ENCODE measurements around the gene NXPE4.

The NXPE4 gene

DNA sequence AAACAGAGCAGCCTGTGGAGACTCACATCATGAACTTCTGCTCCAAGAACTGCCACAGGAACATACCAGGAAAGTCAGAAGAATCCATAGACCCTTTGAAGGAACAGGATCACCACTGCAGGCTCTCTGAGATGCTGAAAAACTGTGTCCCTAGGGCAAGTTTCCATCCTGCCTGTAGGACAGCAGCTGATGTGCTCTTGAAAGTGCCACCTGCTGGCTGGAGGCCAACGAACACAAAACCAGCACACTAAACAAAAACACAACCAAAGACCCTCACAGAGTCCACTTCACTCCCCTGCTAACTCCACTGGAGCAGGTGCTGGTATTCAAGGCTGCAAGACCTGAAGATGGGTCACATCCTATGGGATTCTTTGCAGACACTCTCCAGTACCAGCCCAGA is 23.9 kb downstream of the NXPE4 start:
- H3K9ac ChIP-seq (ENCODE audit: low read length): no peak overlapping the region
- no peaks in the 10 kb centered on the region for H3K9me3 ChIP-seq (ENCODE audit: control insufficient read depth, low read length)
- no peaks in the 10 kb centered on the region for H3K4me1 ChIP-seq (ENCODE audit: control insufficient read depth, insufficient read depth, low read length)
- H3K27me3 ChIP-seq (ENCODE audit: control insufficient read depth, insufficient read depth, low read length): no peaks in the 10 kb centered on the region
- H3K36me3 ChIP-seq (ENCODE audit: control insufficient read depth, insufficient read depth, low read length): no peaks in the 10 kb centered on the region
- H3K4me3 ChIP-seq (ENCODE audit: low read length): no peak overlapping the region

- H3K4me3 ChIP-seq (ENCODE audit: low read length): no peak overlapping the region
- H3K36me3 ChIP-seq (ENCODE audit: control insufficient read depth, insufficient read depth, low read length): no peaks in the 10 kb centered on the region
- H3K9me3 ChIP-seq (ENCODE audit: control insufficient read depth, low read length): no peaks in the 10 kb centered on the region
- no peak overlapping the region for H3K9ac ChIP-seq (ENCODE audit: low read length)
- H3K4me1 ChIP-seq (ENCODE audit: control insufficient read depth, insufficient read depth, low read length): no peaks in the 10 kb centered on the region
- no peaks in the 10 kb centered on the region for H3K27me3 ChIP-seq (ENCODE audit: control insufficient read depth, insufficient read depth, low read length)
These were observed 25.8 kb downstream of the NXPE4 start for GRCh38 chr11:114569801-114570200.

- Histone ChIP-seq H3K4me3 (ENCODE audit: low read length) (no peak overlapping the region), H3K9ac (ENCODE audit: low read length) (no peak overlapping the region), H3K36me3 (ENCODE audit: control insufficient read depth, insufficient read depth, low read length) (no peaks in the 10 kb centered on the region), H3K4me1 (ENCODE audit: control insufficient read depth, insufficient read depth, low read length) (no peaks in the 10 kb centered on the region), H3K27me3 (ENCODE audit: control insufficient read depth, insufficient read depth, low read length) (no peaks in the 10 kb centered on the region), H3K9me3 (ENCODE audit: control insufficient read depth, low read length) (no peaks in the 10 kb centered on the region)
These were observed 29.3 kb downstream of the NXPE4 start for GRCh38 chr11:114566276-114566675.

DNA sequence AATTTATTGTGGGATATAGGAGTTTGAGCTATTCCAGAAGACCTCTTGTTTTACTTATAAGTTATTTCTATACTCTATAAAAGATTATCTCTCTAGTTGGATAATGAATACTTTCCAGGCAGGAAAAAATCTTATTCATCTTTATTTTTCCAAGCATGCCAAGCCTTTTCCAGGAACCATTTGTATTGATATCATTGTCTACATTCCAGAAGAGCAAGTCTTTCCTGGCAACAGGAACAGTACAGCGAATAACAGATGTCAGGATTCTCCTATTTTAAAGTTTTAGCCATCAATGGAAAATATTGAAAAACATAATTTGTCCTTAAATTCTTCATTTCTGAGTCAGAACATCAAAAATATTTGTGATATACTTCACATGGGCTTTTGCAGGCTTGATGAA is 30.8 kb downstream of the NXPE4 start:
- Histone ChIP-seq H3K4me1 (ENCODE audit: control insufficient read depth, insufficient read depth, low read length) (no peaks in the 10 kb centered on the region), H3K27me3 (ENCODE audit: control insufficient read depth, insufficient read depth, low read length) (no peaks in the 10 kb centered on the region), H3K4me3 (ENCODE audit: low read length) (no peak overlapping the region), H3K9ac (ENCODE audit: low read length) (no peak overlapping the region), H3K36me3 (ENCODE audit: control insufficient read depth, insufficient read depth, low read length) (no peaks in the 10 kb centered on the region), H3K9me3 (ENCODE audit: control insufficient read depth, low read length) (no peaks in the 10 kb centered on the region)

- Histone ChIP-seq H3K4me1 (ENCODE audit: control insufficient read depth, insufficient read depth, low read length) (no peaks in the 10 kb centered on the region), H3K9ac (ENCODE audit: low read length) (no peak overlapping the region), H3K36me3 (ENCODE audit: control insufficient read depth, insufficient read depth, low read length) (no peaks in the 10 kb centered on the region), H3K9me3 (ENCODE audit: control insufficient read depth, low read length) (no peaks in the 10 kb centered on the region), H3K4me3 (ENCODE audit: low read length) (no peak overlapping the region), H3K27me3 (ENCODE audit: control insufficient read depth, insufficient read depth, low read length) (no peaks in the 10 kb centered on the region)
These were observed 32.5 kb downstream of the NXPE4 start for GRCh38 chr11:114563077-114563476.

- no peaks in the 10 kb centered on the region for H3K36me3 ChIP-seq (ENCODE audit: control insufficient read depth, insufficient read depth, low read length)
- no peak overlapping the region for H3K4me3 ChIP-seq (ENCODE audit: low read length)
- no peaks in the 10 kb centered on the region for H3K4me1 ChIP-seq (ENCODE audit: control insufficient read depth, insufficient read depth, low read length)
- H3K27me3 ChIP-seq (ENCODE audit: control insufficient read depth, insufficient read depth, low read length): no peaks in the 10 kb centered on the region
- H3K9ac ChIP-seq (ENCODE audit: low read length): no peak overlapping the region
- H3K9me3 ChIP-seq (ENCODE audit: control insufficient read depth, low read length): no peaks in the 10 kb centered on the region
These were observed 33.2 kb downstream of the NXPE4 start for GRCh38 chr11:114562166-114562916.

GRCh38 chr11:114559425-114560310 is 35.9 kb downstream of the NXPE4 start, which contains the start of gene NXPE1:
TSS of gene NXPE1 (minus strand) at chr11:114559881. CDS start at chr11:114551201, 8,680 bp downstream.
- no peaks in the 10 kb centered on the region for H3K9me3 ChIP-seq (ENCODE audit: control insufficient read depth, low read length)
- no peaks in the 10 kb centered on the region for H3K4me1 ChIP-seq (ENCODE audit: control insufficient read depth, insufficient read depth, low read length)
- H3K27me3 ChIP-seq (ENCODE audit: control insufficient read depth, insufficient read depth, low read length): no peaks in the 10 kb centered on the region
- no peaks in the 10 kb centered on the region for H3K36me3 ChIP-seq (ENCODE audit: control insufficient read depth, insufficient read depth, low read length)
- no peak within 1 kb of the TSS for H3K4me3 ChIP-seq (ENCODE audit: low read length)
- H3K9ac ChIP-seq (ENCODE audit: low read length): no peak within 1 kb of the TSS

DNA sequence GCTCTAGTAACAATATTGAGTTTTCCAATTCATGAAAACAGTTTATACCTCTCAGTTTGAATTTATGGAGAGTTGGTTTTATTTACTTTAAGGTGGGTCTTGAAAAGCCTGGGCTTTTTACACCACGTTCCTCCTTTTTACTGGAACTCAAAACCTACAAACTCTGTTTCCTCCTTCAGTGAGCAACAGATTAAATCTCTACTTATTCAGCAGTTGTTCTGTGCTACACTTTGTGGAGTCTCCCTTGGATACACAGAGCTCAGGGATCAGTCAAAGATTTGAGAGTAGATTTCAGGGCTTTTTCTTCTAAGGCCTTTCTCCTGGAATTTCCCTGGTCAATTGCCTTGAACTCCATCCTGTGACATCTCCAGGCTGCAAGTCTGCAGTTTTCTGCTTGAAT is 39.5 kb downstream of the NXPE4 start:
- Histone ChIP-seq H3K4me1 (ENCODE audit: control insufficient read depth, insufficient read depth, low read length) (no peaks in the 10 kb centered on the region), H3K36me3 (ENCODE audit: control insufficient read depth, insufficient read depth, low read length) (no peaks in the 10 kb centered on the region), H3K27me3 (ENCODE audit: control insufficient read depth, insufficient read depth, low read length) (no peaks in the 10 kb centered on the region), H3K9me3 (ENCODE audit: control insufficient read depth, low read length) (no peaks in the 10 kb centered on the region), H3K9ac (ENCODE audit: low read length) (no peak overlapping the region), H3K4me3 (ENCODE audit: low read length) (no peak overlapping the region)

DNA sequence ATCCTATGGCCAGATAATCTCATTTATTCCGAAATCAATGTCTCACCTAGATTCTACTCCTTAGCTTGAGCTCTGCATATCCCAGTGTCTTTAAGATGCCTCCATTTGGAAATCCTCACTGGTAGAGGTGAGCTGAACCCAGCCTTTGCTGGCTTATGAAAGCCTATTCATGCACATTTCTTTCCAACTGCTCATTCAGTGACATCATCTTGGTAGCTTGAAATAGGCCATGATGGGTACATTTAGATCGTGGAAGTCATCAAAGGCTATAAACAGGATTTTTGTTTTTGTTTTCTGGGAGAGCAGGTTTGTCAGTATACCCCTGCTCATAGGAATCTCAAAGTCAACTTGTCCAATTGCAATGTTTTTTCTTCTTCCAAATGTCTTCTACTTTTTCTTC is 41.9 kb downstream of the NXPE4 start:
- Histone ChIP-seq H3K9ac (ENCODE audit: low read length) (no peak overlapping the region), H3K4me1 (ENCODE audit: control insufficient read depth, insufficient read depth, low read length) (no peaks in the 10 kb centered on the region), H3K4me3 (ENCODE audit: low read length) (no peak overlapping the region), H3K36me3 (ENCODE audit: control insufficient read depth, insufficient read depth, low read length) (no peaks in the 10 kb centered on the region), H3K27me3 (ENCODE audit: control insufficient read depth, insufficient read depth, low read length) (no peaks in the 10 kb centered on the region), H3K9me3 (ENCODE audit: control insufficient read depth, low read length) (no peaks in the 10 kb centered on the region)

DNA sequence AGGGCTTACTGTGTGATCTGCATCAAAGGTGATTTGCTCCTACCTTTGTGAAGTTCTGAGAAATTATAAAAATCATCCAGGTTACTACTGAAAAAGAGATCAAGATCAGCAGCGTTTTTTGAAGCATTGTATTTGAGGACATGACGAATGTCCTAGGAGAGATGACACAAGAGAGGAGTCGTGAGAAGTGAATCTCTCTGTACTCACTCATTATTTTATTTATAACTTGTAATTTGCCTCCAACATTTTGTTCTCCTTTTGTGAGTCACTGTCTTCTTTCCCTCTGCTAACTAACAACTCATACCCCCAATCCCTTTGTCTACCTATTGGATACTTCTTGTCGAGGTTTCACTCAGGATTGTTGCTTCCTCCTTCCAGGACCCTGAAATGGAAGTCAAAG is 44.5 kb downstream of the NXPE4 start:
- Histone ChIP-seq H3K36me3 (ENCODE audit: control insufficient read depth, insufficient read depth, low read length) (no peaks in the 10 kb centered on the region), H3K27me3 (ENCODE audit: control insufficient read depth, insufficient read depth, low read length) (no peaks in the 10 kb centered on the region), H3K9me3 (ENCODE audit: control insufficient read depth, low read length) (no peaks in the 10 kb centered on the region), H3K4me1 (ENCODE audit: control insufficient read depth, insufficient read depth, low read length) (no peaks in the 10 kb centered on the region), H3K9ac (ENCODE audit: low read length) (no peak overlapping the region), H3K4me3 (ENCODE audit: low read length) (no peak overlapping the region)

DNA sequence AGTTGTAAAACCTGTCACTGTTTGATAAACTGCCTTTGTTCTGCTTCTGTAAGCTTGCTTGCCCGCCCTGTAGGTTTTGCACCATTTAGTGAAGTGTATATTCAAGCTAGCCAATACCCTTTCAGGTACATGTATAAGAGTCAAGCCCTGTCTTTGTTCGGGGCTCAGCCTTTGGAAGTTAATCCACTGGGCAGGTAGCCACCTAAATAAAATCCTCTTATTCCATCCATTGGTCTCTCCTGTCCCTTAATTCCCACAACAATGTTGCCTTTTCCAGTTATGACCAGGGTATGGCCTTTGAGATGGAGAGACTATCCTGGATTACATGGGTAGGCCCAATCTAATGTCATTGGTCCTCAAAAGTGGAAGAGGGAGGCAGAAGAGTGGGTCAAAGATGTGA is 69.9 kb downstream of the NXPE4 start:
- Histone ChIP-seq H3K4me1 (ENCODE audit: control insufficient read depth, insufficient read depth, low read length) (no peaks in the 10 kb centered on the region), H3K36me3 (ENCODE audit: control insufficient read depth, insufficient read depth, low read length) (no peaks in the 10 kb centered on the region), H3K27me3 (ENCODE audit: control insufficient read depth, insufficient read depth, low read length) (no peaks in the 10 kb centered on the region), H3K4me3 (ENCODE audit: low read length) (no peak overlapping the region), H3K9me3 (ENCODE audit: control insufficient read depth, low read length) (no peaks in the 10 kb centered on the region), H3K9ac (ENCODE audit: low read length) (no peak overlapping the region)

DNA sequence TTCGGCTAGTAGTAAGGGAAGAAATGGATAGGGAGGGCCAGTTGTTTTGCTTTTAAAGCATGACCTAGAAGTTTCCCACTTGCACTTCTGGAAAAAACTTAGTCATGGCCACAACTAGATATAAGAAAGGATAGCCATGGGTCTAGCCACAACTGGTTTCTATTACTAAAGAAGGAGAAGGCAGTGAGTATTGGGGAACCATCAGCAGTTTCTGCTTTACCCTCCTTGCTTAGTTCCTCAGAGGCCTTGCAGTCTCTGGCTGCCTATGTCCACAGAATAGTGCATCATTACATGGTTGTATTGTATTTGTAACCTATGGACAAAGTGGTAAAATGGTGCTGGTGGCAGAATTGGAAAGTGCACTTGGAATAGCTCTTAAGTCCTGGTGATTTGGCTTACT is 71.5 kb downstream of the NXPE4 start:
- Histone ChIP-seq H3K4me3 (ENCODE audit: low read length) (no peak overlapping the region), H3K4me1 (ENCODE audit: control insufficient read depth, insufficient read depth, low read length) (no peaks in the 10 kb centered on the region), H3K9me3 (ENCODE audit: control insufficient read depth, low read length) (no peaks in the 10 kb centered on the region), H3K27me3 (ENCODE audit: control insufficient read depth, insufficient read depth, low read length) (no peaks in the 10 kb centered on the region), H3K9ac (ENCODE audit: low read length) (no peak overlapping the region), H3K36me3 (ENCODE audit: control insufficient read depth, insufficient read depth, low read length) (no peaks in the 10 kb centered on the region)

Data from mucosa of stomach (tissue), 1 donor.